Gastroesophageal sphincter (tissue), 4 donors: Measurements from ENCODE around the gene TCP11. TPM values are rescaled to one million over a fixed set of nuclear protein-coding genes. Genes with fewer than 3 reads are reported as not detected.
A peak's percentile ranks its signal among the peaks of the same experiment; 100 is the strongest.

Source experiments
- ATAC-seq: fragments of 150-250 bp; one replicate; pipeline ENCODE4 v1.9.1; 2016; ENCODE audit warnings: mild to moderate bottlenecking, moderate library complexity
- H3K27ac ChIP-seq, 4 donors: fragments of 200-600 bp; sonication (generic) in 3 of 4; 1 replicate in 3 of 4; 2 replicates in 1 of 4; pipeline ENCODE4 v1.5.1; 2016 to 2019
- H3K27me3 ChIP-seq: fragments of 200-600 bp; sonication (generic); one replicate; pipeline ENCODE4 v1.5.1; 2019
- H3K36me3 ChIP-seq, 2 donors: fragments of 200-600 bp; sonication (generic); one replicate each; pipeline ENCODE4 v1.5.1; 2019; ENCODE audit warnings: control low read depth in 1 of 2
- H3K4me1 ChIP-seq, 3 donors: fragments of 200-600 bp; sonication (generic); 1 replicate in 2 of 3; 2 replicates in 1 of 3; pipeline ENCODE4 v1.5.1; 2016 to 2019; ENCODE audit warnings: control low read depth in 2 of 3
- H3K4me3 ChIP-seq, 2 donors: fragments of 200-600 bp; sonication (generic); one replicate each; pipeline ENCODE4 v1.5.1; 2019; ENCODE audit warnings: mild to moderate bottlenecking in 1 of 2, moderate library complexity in 1 of 2
- H3K9me3 ChIP-seq, 3 donors: fragments of 200-600 bp; sonication (generic); one replicate each; pipeline ENCODE4 v1.5.1; 2017 to 2019; ENCODE audit warnings: control low read depth in 2 of 3
- CTCF ChIP-seq, 4 experiments: fragments of 200-600 bp in 2 of 4; fragments of 450-650 bp in 2 of 4; sonication (generic) in 1 of 4; IDR thresholded peaks; one replicate each; pipeline ENCODE4 v1.5.1; 2017 to 2019; ENCODE audit warnings: antibody characterized with exemption in 4 of 4, mild to moderate bottlenecking in 2 of 4, moderate library complexity in 2 of 4
- EP300 ChIP-seq: sonication (generic); formaldehyde crosslinking; IDR thresholded peaks from one replicate; pipeline ENCODE4 v1.6.1; 2017; ENCODE audit warnings: antibody characterized with exemption, mild to moderate bottlenecking
- POLR2A ChIP-seq, 2 donors: fragments of 450-650 bp; IDR thresholded peaks; one replicate each; pipeline ENCODE4 v1.6.1; 2017; ENCODE audit warnings: antibody characterized with exemption in 2 of 2, mild to moderate bottlenecking in 2 of 2, moderate library complexity in 1 of 2
- POLR2AphosphoS5 ChIP-seq: sonication (generic); formaldehyde crosslinking; IDR thresholded peaks from one replicate; pipeline ENCODE4 v1.6.1; 2017; ENCODE audit warnings: antibody characterized with exemption
- WGBS, 2 donors: methylation state at CpG; one replicate each; pipeline ENCODE4 v1.1.5; 2018; ENCODE audit warnings: low coverage in 1 of 2; 5-methylcytosine and 5-hydroxymethylcytosine counted together
- total RNA-seq, 4 donors: library from RNA; depleted of rRNA; stranded (reverse); fragments of >200 nt; gene quantifications; one replicate each; pipeline ENCODE4 v1.1.0, GENCODE V29; 2016

The TCP11 gene
- total RNA-seq, 4 donors from 2014 or later: 0.77 TPM; not detected in 3

DNA sequence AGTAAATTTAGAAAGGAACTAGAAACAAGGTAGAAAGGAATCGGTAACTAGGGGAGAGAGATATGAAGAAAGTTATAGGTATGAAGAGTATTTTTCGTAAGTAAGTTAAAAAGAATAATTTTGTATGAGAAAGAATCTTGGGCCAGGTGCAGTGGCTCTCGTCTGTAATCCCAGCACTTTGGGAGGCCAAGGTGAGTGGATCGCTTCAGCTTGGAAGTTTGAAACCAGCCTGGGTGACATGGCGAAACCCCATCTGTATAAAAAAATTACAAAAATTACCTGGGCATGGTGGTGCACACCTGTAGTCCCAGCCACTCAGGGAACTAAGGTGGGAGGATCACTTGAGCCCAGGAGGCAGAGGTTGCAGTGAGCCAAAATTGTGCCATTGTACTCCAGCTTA, 42.0 kb downstream of the TCP11 start:
- Histone ChIP-seq H3K27me3 (no peaks in the 10 kb centered on the region), H3K4me1 (peaks cover 6 to 24% (median 12%) of the 10 kb centered on the region in 3 donors), H3K4me3 (no peak overlapping the region), H3K9me3 (no peaks in the 10 kb centered on the region), H3K36me3 (no peaks in the 10 kb centered on the region), H3K27ac (no peak overlapping the region)
- 93 to 95% methylated on average over 5 of the region's 5 CpGs for WGBS, 2 donors
- TF ChIP-seq CTCF (IDR thresholded peaks at IDR 0.05): no peak
- no peak for TF ChIP-seq EP300
- no peak for TF ChIP-seq POLR2A (IDR thresholded peaks at IDR 0.05)
- TF ChIP-seq POLR2AphosphoS5: no peak
- no peak for ATAC-seq

- Histone ChIP-seq H3K27ac (peak overlapping the region; percentile 30 to 64 (median 56)), H3K36me3 (peaks cover 0 to 5% of the 10 kb centered on the region in 2 donors), H3K27me3 (no peaks in the 10 kb centered on the region), H3K9me3 (no peaks in the 10 kb centered on the region), H3K4me1 (peaks cover 12 to 52% (median 14%) of the 10 kb centered on the region in 3 donors), H3K4me3 (no peak overlapping the region)
- WGBS, 2 donors: 7 to 12% methylated on average over 4 of the region's 4 CpGs
- no peak for ATAC-seq
- TF ChIP-seq POLR2A (IDR thresholded peaks at IDR 0.05) (no peak), CTCF (IDR thresholded peaks at IDR 0.05) (no peak), POLR2AphosphoS5 (peak; percentile 65), EP300 (no peak)
Observed at GRCh38 chr6:35096129-35096862, 44.8 kb downstream of the TCP11 start.

- Histone ChIP-seq H3K4me3 (no peak overlapping the region), H3K4me1 (peaks cover 15 to 73% (median 23%) of the 10 kb centered on the region in 3 donors), H3K36me3 (peaks cover 0 to 25% of the 10 kb centered on the region in 2 donors), H3K27ac (peak overlapping the region in 2 of 4 donors; percentile 68 to 72), H3K27me3 (no peaks in the 10 kb centered on the region), H3K9me3 (no peaks in the 10 kb centered on the region)
- ATAC-seq: no peak
- no peak for TF ChIP-seq POLR2A (IDR thresholded peaks at IDR 0.05)
- TF ChIP-seq CTCF (IDR thresholded peaks at IDR 0.05): no peak
- WGBS, 2 donors: 71 to 88% methylated on average over 2 to 3 of the region's 4 CpGs
Observed at GRCh38 chr6:35094183-35094582, 47.0 kb downstream of the TCP11 start.

GRCh38 chr6:35093783-35094182, 47.4 kb downstream of the TCP11 start:
- Histone ChIP-seq H3K36me3 (peaks cover 0 to 29% of the 10 kb centered on the region in 2 donors), H3K27me3 (no peaks in the 10 kb centered on the region), H3K4me3 (no peak overlapping the region), H3K9me3 (no peaks in the 10 kb centered on the region), H3K27ac (peak overlapping the region in 2 of 4 donors; percentile 68 to 72), H3K4me1 (peaks cover 15 to 77% (median 27%) of the 10 kb centered on the region in 3 donors)
- 80 to 86% methylated on average over 1 of the region's 6 CpGs for WGBS, 2 donors
- no peak for ATAC-seq
- TF ChIP-seq CTCF (IDR thresholded peaks at IDR 0.05): no peak
- TF ChIP-seq POLR2AphosphoS5: no peak
- TF ChIP-seq POLR2A (IDR thresholded peaks at IDR 0.05): no peak
- TF ChIP-seq EP300: no peak

GRCh38 chr6:35093118-35093445, 48.1 kb downstream of the TCP11 start:
- Histone ChIP-seq H3K36me3 (peaks cover 0 to 36% of the 10 kb centered on the region in 2 donors), H3K27me3 (no peaks in the 10 kb centered on the region), H3K9me3 (no peaks in the 10 kb centered on the region), H3K27ac (peak overlapping the region in 3 of 4 donors; percentile 68 to 72 (median 71)), H3K4me1 (peaks cover 15 to 84% (median 32%) of the 10 kb centered on the region in 3 donors), H3K4me3 (no peak overlapping the region)
- TF ChIP-seq POLR2A (IDR thresholded peaks at IDR 0.05) (no peak), POLR2AphosphoS5 (no peak), CTCF (IDR thresholded peaks at IDR 0.05) (no peak), EP300 (no peak)
- ATAC-seq: no peak
- WGBS, 2 donors: 39 to 87% methylated on average over 5 of the region's 5 CpGs
